Stimulated activated effector memory CD8-positive, alpha-beta T cell treated with anti-CD3 and anti-CD28 coated beads, Interleukin-12 subunit alpha, Interleukin-12 subunit beta, amount 100 ng/mL, for 72 hours (primary cell): ENCODE measurements around the gene SMAD5.

Experiments used
- ATAC-seq: fragments of 150-1000 bp; cut with Tn5 transposase; 2 replicates; pipeline ENCODE4 v1.10.0; 2021
- DNase-seq, 2 donors: peaks; one replicate each; pipeline ENCODE4 v3.0.0; 2021 to 2022; ENCODE audit warnings: low spot score in 2 of 2
- H3K27ac Mint-ChIP-seq: one replicate; pipeline ENCODE4 v1.8.0; 2022; ENCODE audit warnings: mild to moderate bottlenecking, mixed read lengths
- H3K36me3 Mint-ChIP-seq: one replicate; pipeline ENCODE4 v1.8.0; 2022; ENCODE audit warnings: mild to moderate bottlenecking, mixed read lengths
- H3K4me1 Mint-ChIP-seq: one replicate; pipeline ENCODE4 v1.8.0; 2022; ENCODE audit warnings: mixed read lengths
- H3K4me3 Mint-ChIP-seq: one replicate; pipeline ENCODE4 v1.8.0; 2022; ENCODE audit warnings: mild to moderate bottlenecking, mixed read lengths
- H3K9me3 Mint-ChIP-seq: one replicate; pipeline ENCODE4 v1.8.0; 2022; ENCODE audit warnings: mixed read lengths

The SMAD5 gene

GRCh38 chr5:136106351-136107031 is 26.2 kb upstream of the SMAD5 start:
- ATAC-seq (no peak), DNase-seq (no peak)

DNA sequence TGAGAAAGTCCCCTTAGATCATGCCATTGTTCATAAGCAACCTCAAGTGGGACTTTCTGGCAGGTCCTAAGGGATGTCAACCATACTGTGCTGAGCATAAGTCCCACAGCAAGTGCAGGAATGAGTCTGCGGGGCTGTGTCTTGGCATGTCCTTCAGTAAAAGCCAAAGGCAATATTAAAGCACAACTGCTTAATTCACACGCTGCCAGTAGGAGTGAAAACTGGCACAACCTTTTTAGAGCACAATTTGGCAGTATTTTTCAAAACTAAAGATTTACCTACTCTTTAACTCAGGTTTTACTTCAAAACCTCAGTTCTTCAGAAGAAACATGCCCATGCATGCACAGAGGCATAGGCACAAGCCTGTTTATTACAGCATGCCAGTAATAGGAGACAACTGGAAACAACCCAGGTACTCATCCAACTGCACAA is 24.4 kb upstream of the SMAD5 start:
- Mint-ChIP-seq H3K9me3 (no peaks in the 10 kb centered on the region), H3K36me3 (no peaks in the 10 kb centered on the region), H3K4me1 (no peaks in the 10 kb centered on the region), H3K27ac (no peak overlapping the region), H3K4me3 (no peak overlapping the region)
- ATAC-seq (peak; percentile 48), DNase-seq (no peak)

More at GRCh38 chr5:136106351-136107031, 26.2 kb upstream of the SMAD5 start:
- Mint-ChIP-seq H3K9me3 (no peaks in the 10 kb centered on the region), H3K4me3 (no peak overlapping the region), H3K36me3 (no peaks in the 10 kb centered on the region), H3K27ac (no peak overlapping the region), H3K4me1 (no peaks in the 10 kb centered on the region)

DNA sequence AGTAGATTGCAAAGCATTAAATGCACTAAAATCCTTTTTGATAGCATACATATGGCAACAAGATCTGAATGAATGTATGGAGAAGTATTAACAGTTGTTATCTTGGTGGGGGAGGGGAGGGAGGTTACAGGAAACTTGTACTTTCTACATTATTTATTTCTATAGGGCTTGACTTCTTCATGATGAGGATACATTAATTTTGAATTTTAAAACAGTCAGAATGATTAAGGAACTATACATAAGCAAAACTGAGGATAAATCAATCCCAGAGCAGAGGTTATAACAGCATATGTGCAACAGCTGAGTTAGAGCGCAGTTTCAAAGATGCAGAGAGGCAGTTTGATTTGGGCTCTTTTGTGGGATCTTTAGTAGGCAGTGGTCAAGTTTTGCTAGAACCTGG is 23.9 kb upstream of the SMAD5 start:
- Mint-ChIP-seq H3K4me1 (no peaks in the 10 kb centered on the region), H3K36me3 (no peaks in the 10 kb centered on the region), H3K4me3 (no peak overlapping the region), H3K27ac (no peak overlapping the region), H3K9me3 (no peaks in the 10 kb centered on the region)
- DNase-seq (no peak), ATAC-seq (no peak)

DNA sequence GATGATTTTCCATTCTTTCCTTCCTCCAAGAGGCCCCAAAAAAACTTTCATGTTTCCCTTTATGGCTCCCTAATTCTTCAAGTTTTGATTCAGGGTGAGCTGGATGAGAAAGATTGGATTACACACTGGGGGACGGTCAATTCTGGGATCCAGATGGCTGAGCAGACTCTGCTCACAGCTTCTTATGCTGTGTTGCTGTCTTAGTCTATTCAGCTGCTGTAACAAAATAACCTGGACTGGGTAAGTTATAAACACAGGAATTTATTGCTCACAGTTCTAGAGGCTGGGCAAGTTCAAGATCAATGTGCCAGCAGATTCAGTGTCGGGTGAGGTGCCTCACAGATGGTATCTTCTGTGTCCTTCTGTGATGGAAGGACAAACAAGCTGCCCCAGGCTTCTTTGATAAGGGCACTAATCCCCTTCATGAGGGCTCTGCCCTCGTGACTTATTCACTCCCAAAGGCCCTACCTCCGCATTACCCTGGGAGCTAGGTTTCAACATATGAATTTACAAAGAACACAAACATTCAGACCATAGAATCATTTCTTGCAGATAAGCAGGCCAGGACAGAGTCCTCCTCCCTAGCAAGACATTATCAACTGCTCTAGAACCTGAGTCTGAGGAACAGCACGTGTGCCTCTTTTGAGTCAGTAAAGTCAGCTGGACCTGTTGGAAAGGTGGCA is 23.1 kb upstream of the SMAD5 start:
- Mint-ChIP-seq H3K4me1 (no peaks in the 10 kb centered on the region), H3K27ac (no peak overlapping the region)
- no peak for DNase-seq

GRCh38 chr5:136113606-136114005 is 19.0 kb upstream of the SMAD5 start:
- Mint-ChIP-seq H3K4me1 (no peaks in the 10 kb centered on the region), H3K9me3 (no peaks in the 10 kb centered on the region), H3K4me3 (no peak overlapping the region), H3K27ac (no peak overlapping the region), H3K36me3 (no peaks in the 10 kb centered on the region)
- ATAC-seq (no peak), DNase-seq (no peak)

More for the DNA sequence above, 23.1 kb upstream of the SMAD5 start:
- no peak overlapping the region for H3K4me3 Mint-ChIP-seq
- no peak for ATAC-seq
- no peaks in the 10 kb centered on the region for H3K9me3 Mint-ChIP-seq
- H3K36me3 Mint-ChIP-seq = no peaks in the 10 kb centered on the region

GRCh38 chr5:136114414-136115125 is 18.1 kb upstream of the SMAD5 start:
- Mint-ChIP-seq H3K4me1 (no peaks in the 10 kb centered on the region), H3K9me3 (no peaks in the 10 kb centered on the region), H3K4me3 (no peak overlapping the region), H3K27ac (no peak overlapping the region), H3K36me3 (no peaks in the 10 kb centered on the region)
- DNase-seq (no peak), ATAC-seq (no peak)

- H3K4me1 Mint-ChIP-seq = no peaks in the 10 kb centered on the region
- ATAC-seq = peak; percentile 84
- no peak overlapping the region for H3K27ac Mint-ChIP-seq
- H3K9me3 Mint-ChIP-seq = no peaks in the 10 kb centered on the region
- no peaks in the 10 kb centered on the region for H3K36me3 Mint-ChIP-seq
- H3K4me3 Mint-ChIP-seq = no peak overlapping the region
- DNase-seq = no peak
Observed at GRCh38 chr5:136115183-136115865, 17.3 kb upstream of the SMAD5 start.

GRCh38 chr5:136120529-136120928 is 12.1 kb upstream of the SMAD5 start:
- Mint-ChIP-seq H3K27ac (no peak overlapping the region), H3K4me1 (no peaks in the 10 kb centered on the region), H3K4me3 (no peak overlapping the region), H3K9me3 (no peaks in the 10 kb centered on the region), H3K36me3 (no peaks in the 10 kb centered on the region)
- DNase-seq = no peak
- ATAC-seq = no peak

DNA sequence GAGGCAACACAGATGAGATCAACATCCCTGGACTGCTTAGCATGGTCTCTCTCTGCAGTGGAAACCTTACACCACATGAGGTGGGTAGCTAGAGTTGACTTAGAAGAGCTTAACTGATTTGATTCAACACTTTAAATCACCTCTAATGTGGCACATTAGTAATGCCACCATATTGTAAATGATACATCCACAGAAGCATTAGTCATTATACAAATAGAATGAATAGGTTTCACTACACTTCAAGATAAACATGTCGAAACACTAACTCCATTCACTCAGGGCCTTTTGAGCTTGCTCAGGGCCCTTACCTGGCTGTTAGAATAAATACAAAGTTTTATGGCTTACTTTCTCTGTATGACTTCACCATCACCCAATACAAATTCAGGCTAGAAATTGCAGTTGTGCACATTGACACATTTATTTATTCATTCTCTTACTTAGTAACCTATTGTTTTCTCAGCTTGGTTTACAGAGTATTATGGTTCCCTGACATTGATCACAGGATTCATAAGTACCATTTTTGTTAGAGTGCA is 9.3 kb upstream of the SMAD5 start:
- H3K27ac Mint-ChIP-seq = no peak overlapping the region
- ATAC-seq = peak; percentile 73
- no peaks in the 10 kb centered on the region for H3K4me1 Mint-ChIP-seq

DNA sequence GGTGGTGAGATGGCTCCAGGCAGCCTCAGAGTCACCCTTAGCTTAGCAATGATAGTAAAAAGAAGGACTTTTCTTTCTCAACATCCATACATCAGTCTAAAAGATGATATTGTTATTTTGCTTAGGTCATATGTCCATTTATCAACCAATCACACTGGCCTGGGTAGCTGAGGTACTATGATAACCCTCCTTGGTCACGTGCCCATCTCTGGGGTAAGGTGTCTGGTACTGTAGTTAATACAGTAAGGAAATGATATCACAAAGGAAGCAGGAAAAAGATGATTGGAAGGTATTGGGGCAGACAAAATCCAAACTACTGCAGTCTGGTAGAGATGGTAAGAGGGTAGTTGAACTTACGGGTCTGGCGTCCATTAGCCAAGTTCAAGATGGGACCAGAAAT is 5.1 kb upstream of the SMAD5 start:
- ATAC-seq (no peak), DNase-seq (no peak)
- H3K4me3 Mint-ChIP-seq = no peak overlapping the region
- peaks cover 10% of the 10 kb centered on the region for H3K4me1 Mint-ChIP-seq
- no peaks in the 10 kb centered on the region for H3K9me3 Mint-ChIP-seq
- peaks cover 9% of the 10 kb centered on the region for H3K36me3 Mint-ChIP-seq
- no peak overlapping the region for H3K27ac Mint-ChIP-seq

More for the DNA sequence above, 9.3 kb upstream of the SMAD5 start:
- Mint-ChIP-seq H3K36me3 (no peaks in the 10 kb centered on the region), H3K9me3 (no peaks in the 10 kb centered on the region), H3K4me3 (no peak overlapping the region)
- DNase-seq = no peak

GRCh38 chr5:136128481-136128880 is 4.2 kb upstream of the SMAD5 start:
- H3K27ac Mint-ChIP-seq = no peak overlapping the region
- peaks cover 10% of the 10 kb centered on the region for H3K4me1 Mint-ChIP-seq
- ATAC-seq (no peak), DNase-seq (no peak)
- H3K9me3 Mint-ChIP-seq = no peaks in the 10 kb centered on the region
- no peak overlapping the region for H3K4me3 Mint-ChIP-seq
- peaks cover 12% of the 10 kb centered on the region for H3K36me3 Mint-ChIP-seq

- no peaks in the 10 kb centered on the region for H3K9me3 Mint-ChIP-seq
- no peak overlapping the region for H3K4me3 Mint-ChIP-seq
- no peak overlapping the region for H3K27ac Mint-ChIP-seq
- H3K36me3 Mint-ChIP-seq = peaks cover 12% of the 10 kb centered on the region
- DNase-seq (no peak), ATAC-seq (no peak)
- peaks cover 16% of the 10 kb centered on the region for H3K4me1 Mint-ChIP-seq
Observed at GRCh38 chr5:136129445-136129844, 3.2 kb upstream of the SMAD5 start.

- H3K9me3 Mint-ChIP-seq = no peaks in the 10 kb centered on the region
- no peak overlapping the region for H3K4me3 Mint-ChIP-seq
- peaks cover 21% of the 10 kb centered on the region for H3K4me1 Mint-ChIP-seq
- peaks cover 12% of the 10 kb centered on the region for H3K36me3 Mint-ChIP-seq
- no peak overlapping the region for H3K27ac Mint-ChIP-seq
- ATAC-seq (no peak), DNase-seq (no peak)
Observed at GRCh38 chr5:136130581-136130980, 2.1 kb upstream of the SMAD5 start.

GRCh38 chr5:136132087-136132486 is 558 bp upstream of the SMAD5 start:
- peak overlapping the region; percentile 86 for H3K4me3 Mint-ChIP-seq
- peaks cover 12% of the 10 kb centered on the region for H3K36me3 Mint-ChIP-seq
- ATAC-seq (peak; percentile 4), DNase-seq (peak; percentile 11 to 56)
- peak overlapping the region; percentile 98 for H3K27ac Mint-ChIP-seq
- no peaks in the 10 kb centered on the region for H3K9me3 Mint-ChIP-seq
- H3K4me1 Mint-ChIP-seq = peaks cover 21% of the 10 kb centered on the region
